ENCODE measurements around the gene FOXD1.

Gene FOXD1

DNA sequence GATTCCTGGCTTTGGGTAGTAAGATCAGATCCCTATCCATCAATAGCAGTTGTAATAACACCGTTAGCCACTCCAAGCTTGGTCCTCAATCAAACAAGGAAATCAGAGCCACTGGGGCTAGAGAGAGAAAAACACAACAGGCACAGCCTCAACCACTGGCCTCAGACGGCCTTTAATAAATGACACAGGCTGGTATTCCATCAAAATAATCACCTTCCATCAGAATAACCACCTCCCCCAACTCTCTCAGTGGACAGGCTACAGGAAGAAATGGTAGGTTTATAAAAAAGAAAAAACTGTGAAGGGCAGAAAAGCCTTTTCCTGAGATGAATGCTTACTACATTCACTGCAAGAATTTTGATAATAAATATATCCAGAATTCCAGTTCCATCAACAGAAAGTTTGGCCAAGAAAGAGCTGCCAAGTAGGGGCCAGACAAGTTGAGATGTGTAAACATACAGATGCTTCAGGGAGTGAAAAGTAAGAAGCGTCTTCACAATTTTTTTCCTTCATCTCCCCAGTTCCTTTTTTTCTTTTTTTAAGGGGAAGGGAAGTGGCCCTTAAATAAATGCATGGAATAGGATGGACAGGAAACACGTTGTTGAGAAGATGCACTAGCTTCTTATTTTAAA, 5.5 kb downstream of the FOXD1 start:
- DNase-seq (ENCODE audit: extremely low spot score, insufficient read length, low read depth), result no peak
- FAIRE-seq, result no peak

DNA sequence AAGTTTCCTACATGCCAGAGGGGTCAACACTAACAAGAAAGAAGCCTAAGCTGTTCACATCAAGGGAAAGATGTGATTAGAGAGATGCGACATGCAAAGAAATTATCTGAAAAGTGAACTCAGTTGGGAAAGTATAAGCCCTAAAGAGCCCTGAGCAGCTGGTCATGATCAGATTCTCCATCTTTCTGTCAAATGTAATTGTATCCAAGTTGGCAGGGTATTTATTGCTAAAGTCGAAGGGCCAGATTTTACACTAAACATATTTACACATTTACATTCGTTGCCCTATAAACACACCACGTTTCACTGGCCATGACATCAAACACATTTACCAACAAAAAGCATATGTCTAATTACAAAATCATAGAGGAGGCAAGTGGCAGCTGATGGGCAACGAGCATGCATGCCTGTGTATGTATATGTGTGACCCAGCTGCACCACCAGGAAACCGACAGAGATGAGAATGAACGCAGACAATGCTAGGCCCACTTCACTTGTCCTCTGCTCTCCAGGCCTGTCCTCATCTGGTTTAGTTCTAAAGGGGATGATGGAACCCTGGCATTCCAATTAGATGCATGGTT, 6.3 kb downstream of the FOXD1 start:
- DNase-seq (ENCODE audit: extremely low spot score, insufficient read length, low read depth) (no peak), FAIRE-seq (no peak)

DNA sequence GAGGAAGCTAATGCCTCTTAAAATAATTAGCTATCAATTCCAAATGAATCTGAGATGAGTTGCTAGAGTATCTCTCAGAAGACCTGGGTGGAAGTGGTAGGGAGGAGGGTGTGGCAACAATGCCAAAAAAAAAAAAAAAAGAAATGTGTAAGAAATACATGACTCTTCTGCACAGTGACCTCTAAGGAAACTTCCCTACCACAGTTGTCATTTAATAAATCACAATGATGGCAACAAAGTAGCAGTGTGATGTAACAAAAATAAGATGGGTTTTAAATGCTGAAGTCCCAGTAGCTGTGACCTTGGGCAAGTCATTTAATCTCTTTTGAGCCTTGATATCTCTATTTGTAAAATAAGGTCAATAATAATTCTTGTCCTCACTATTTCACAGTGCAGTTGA, 7.2 kb downstream of the FOXD1 start:
- no peak for DNase-seq (ENCODE audit: extremely low spot score, insufficient read length, low read depth)
- FAIRE-seq, result no peak

DNA sequence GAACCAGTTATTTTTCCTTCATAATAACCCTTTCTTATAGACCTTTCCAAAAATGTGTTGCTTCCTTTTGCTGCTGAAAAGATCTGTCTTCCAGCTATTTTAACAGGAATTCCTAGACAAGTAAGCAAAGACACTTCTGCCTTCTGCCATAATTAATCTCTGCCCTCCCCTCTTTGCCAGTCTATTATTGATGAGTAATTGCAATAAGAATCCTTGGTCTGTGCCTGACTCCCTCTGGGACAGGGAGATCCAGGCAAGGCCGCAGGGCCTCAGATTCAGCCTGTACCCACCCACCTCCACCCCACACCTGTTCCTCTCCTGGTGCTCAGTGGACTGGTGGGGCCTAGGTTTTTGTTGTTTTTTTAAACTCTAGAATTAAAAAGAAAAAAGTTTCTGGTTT, 8.3 kb downstream of the FOXD1 start:
- no peak for FAIRE-seq
- DNase-seq (ENCODE audit: extremely low spot score, insufficient read length, low read depth), result no peak

DNA sequence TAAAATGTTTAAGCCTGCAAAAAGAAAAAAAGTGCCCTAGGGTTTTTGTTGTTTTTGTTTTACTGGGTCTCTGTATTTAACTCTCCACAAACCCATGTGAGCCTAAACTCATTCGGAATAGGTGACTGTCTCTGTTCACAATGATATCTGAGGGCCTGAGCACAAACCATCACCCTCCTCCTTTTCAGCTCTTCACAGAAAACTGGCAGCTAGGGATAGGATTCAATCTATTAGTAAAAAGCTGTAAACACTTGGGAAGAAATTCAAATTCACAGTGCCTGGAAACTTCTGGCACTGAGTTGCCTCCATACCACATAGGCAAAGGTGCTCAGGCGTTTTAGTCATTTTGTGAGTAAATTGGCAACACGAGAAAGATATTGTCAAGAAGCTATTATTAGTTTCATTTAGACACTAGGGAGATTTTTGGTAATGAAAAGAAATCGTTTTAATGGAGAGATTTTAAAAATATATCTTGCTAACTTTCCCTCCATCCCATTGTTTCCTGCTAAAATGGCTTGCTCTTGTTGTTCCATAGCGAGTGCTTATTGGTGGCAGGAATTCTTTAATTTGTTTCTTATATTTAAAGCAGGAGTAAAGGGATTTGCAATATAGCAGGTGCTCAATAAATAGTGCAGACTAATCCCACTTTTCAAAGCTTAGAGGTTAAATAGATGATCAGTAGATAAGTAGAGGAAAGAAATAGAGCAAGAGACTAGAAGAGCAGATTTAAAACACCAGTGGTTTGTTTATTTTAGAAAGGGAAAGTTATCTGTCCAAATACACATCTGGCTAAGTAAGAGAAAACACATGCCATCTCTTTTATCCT, 9.7 kb downstream of the FOXD1 start:
- FAIRE-seq (no peak), DNase-seq (ENCODE audit: extremely low spot score, insufficient read length, low read depth) (no peak)

DNA sequence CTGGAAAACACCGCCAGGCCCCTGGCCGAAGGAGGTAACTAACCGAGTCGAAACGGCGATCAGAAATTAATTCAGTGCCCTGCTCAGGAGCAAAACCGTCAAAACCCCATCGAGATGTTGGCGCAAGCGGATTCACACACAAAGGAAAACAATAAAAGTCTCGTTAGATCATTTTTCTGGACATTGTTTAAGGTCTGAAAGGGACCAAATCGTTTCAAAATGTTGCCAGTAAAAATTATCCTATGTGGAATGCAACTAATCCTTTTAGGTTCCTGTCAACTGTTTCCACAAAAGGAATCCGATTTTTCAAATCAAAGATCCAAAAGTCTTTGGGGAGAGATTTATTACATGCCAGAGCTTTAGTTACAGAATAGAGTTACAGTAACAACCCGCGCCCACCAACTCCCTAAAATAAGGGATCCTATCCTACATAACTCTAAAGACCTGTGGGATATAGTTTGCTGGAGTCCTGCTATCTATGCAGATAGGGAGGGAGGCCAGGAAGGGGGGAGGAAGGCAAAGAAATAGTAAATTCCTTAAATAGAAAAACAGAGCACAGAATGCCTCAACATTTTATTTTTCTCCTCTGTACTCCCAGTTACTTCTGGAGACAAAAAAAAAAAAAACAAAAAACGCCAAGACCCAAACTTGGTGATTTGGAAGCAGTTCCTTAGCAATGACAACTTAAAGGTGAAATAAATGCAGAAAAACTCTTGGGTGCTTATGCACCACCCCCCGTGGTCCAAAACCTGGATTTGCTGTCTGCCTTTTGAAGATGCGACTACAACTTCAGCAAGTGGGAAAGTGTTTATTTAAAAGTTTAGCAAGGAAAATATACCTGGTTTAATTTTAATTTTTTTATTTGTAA, 10.6 kb downstream of the FOXD1 start:
- no peak for FAIRE-seq
- no peak for DNase-seq (ENCODE audit: extremely low spot score, insufficient read length, low read depth)

DNA sequence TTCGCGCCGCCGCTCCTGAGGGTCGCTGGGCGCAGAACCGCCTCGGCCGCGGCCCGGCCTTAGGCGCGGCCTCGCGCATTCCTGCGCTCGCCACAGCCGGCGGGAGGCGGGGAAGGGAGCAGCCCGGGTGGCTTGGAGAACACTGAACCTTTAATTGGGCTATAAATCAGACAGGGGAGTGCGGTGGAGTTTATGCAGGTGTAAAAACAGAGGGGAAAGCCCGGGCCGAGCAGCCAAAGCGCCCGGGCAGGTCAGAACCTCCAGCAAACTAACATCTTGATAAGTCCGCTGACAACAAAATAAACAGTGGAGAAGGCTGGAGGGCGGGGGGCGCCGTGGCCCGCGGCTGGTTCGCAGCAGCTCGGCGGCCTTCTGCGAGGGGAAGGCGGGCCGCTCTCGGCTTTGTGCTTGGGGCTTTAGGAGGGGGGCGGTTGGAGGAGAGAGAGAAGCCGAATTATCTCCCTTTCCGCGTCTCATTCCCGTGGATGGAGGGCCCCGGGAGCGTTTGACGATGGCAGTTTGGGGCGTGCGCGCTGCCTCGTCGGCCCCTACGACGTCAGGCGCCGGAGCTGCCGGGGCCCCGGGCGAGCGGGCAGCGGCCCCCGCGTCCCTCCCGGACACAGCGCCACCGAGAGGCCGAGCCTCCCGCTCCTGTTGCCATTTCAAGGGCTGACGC, 11.3 kb downstream of the FOXD1 start:
- FAIRE-seq, result no peak
- no peak for DNase-seq (ENCODE audit: extremely low spot score, insufficient read length, low read depth)

DNA sequence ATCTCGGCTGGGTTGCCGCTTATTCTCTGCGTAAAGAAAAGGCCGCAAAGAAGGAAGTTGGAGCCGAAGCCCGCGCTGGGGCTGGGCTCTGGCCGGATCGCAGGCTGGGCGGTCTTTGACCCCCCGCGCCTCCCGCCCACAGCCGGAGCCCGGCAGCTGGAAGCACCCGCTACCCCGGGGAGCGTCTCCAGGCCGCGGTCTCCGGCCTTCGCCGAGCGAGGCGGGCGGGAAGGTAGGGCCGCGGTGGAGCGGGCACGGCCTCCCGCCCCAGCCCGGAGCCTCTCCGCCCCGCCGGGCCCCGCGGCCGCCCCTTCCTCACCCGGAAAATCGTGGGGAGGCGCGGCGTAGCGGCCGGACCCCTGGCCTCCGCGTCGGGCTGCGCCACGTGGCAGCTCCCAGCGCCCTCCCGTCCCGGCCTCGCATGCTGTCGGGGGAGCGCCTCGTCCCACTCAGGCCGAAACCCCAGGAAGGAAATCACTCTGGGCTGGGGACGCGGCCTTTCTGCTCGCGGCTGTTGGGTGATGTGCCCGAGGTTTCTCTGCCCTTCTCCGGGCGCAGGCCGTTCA, 12.0 kb downstream of the FOXD1 start:
- DNase-seq (ENCODE audit: extremely low spot score, insufficient read length, low read depth), result no peak
- no peak for FAIRE-seq

DNA sequence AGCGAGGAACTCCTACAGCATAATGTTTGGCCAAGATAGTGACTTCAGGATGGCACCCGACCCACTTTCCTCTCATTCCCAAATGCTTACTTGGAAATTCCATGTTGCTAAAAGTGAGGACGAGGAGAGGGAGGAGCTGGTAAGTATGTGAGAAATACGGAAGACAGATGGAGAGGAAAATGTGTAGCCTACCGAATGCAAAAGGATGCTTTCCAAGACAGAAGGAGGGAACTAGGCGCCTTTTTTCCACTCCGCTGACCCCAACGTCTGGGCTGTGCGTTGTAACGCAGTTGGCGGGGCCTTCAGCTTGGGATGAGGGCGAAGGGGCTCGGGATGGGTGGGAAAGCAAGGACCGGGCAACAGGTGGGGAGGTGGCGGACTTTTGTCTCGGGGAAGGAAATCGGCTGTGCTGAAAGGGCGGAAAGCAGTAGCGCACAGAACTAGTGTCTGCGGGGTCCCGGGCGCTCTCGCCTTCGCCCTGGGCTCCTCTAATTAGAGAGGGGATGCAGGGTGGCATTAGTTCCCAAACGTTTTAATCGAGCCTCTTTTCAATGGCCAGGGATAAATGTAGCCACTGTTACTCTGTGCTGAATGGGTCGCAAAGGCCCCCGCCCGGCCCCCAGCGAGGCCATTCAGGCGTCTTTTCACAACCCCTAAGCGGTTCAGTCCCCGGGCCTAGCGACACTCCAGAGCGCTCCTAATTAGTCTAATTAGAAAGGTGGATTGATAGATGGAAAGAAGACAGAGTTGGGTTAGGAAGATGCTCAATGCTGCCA, 12.6 kb downstream of the FOXD1 start:
- DNase-seq (ENCODE audit: extremely low spot score, insufficient read length, low read depth) (no peak), FAIRE-seq (no peak)

DNA sequence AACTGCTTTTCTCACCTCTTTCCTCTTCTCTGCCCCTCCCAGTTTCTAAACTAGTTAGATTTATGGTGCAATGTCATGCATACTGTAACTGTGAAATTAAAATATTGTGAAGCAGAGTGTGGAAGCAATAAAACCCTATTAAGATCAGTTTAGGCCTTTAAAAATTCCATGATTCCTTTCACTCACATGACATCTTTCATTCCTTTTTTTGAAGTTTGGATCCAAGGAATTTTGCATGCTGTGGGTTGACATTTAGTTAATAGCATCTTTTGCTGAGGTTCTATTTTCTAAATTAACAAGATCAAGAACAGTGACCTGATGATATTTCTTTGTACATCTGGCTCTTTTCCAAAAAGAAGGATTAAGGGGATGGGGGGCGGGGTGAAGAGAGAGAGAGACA, 13.7 kb downstream of the FOXD1 start:
- FAIRE-seq, result no peak
- no peak for DNase-seq (ENCODE audit: extremely low spot score, insufficient read length, low read depth)

DNA sequence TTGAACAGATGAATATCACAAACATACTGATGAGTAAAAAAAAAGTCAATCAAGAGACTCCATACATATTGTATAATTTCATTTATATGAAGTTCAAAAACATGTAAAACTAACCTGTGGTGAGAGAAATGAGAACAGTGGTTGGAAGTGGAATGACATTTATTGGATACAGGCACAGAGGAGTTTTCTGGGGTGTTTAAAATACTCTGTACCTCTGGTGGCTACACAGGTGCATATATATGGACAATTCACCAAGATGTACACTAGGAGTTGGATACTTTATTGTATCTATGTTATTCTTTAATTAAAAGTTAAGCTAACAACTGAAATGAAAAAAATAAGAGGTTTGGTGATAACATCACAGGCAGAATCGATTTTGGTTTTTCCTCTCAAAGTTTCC, 14.1 kb downstream of the FOXD1 start:
- FAIRE-seq, result no peak

DNA sequence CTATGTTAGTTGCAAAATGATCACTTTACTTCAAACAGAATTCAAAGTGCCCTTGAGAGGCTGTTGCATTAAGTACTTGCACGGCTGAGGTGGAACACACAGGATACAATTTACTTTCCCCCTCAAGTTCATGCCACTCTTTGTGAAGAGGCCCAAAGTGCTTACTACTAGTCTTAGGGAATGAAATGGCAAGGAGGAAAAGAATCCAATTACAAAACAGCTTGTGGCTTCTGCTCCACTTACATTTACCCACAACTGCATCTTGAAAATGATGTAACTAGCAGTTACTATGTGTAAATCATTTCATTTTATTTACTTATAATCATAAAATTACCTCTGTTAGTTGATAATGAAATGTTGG, 14.6 kb downstream of the FOXD1 start:
- DNase-seq (ENCODE audit: extremely low spot score, insufficient read length, low read depth) (no peak), FAIRE-seq (no peak)

More for the DNA sequence above, 14.1 kb downstream of the FOXD1 start:
- no peak for DNase-seq (ENCODE audit: extremely low spot score, insufficient read length, low read depth)

DNA sequence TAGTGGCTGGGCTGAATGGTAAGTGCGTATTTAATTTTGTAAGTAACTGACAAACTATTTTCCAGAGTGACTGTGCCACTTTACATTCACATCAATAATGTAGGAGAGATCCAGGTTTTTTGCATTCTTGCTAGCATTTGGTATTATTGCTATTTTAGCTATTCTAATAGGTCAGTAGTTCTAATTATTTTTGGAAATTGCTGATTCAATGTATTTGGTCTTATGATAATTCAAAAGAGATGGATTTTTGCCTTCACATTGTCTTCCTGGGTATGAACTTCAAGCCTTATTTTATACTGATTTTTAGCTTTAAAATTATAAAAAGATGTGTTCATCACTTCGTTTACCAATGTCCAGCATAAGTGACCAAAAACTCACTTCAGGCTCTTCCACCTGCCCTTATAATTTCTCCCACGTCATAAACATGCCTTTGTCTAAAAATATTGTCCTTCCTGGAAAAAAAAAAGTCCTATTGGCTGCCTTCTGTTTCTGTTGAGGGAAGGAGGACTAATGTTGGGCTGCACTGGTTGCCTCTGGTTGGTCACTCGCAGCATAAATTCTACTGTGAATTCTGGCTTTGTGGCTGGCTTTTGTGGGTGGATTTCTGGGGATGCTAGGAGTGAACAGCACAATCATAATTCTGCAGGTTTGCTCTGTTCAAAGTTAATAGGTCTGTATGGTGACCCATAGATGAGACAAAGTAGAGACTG, 15.2 kb downstream of the FOXD1 start:
- FAIRE-seq, result no peak
- DNase-seq (ENCODE audit: extremely low spot score, insufficient read length, low read depth), result no peak

DNA sequence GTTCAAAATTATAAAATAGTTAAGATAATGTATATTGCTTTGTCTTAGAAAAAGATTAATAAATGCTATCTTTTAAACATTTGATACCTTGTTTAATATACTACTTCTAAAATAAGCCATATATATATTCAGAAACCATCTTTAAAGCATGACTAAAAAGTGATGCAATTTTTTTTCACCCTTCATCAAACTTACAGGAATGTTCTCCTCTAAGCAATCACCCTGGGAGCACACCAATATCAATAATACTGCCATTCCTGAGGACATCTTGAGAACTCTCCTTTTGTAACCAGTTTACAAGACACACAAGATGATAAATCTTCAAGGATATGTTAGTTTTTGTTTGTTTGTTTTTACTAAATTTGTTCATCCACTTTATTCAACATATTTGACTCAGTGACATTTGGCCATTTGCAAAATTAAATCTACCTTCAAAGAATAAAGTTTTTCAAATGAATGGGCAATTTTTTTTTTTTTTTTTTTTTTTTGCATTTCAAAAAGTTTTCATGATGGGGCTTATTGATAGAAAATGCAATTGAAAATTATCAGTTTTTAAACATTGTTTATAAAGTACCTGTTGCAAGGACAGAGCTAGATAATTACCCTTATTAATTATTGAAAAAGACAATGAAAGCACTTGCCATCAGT, 17.2 kb downstream of the FOXD1 start:
- no peak for FAIRE-seq

DNA sequence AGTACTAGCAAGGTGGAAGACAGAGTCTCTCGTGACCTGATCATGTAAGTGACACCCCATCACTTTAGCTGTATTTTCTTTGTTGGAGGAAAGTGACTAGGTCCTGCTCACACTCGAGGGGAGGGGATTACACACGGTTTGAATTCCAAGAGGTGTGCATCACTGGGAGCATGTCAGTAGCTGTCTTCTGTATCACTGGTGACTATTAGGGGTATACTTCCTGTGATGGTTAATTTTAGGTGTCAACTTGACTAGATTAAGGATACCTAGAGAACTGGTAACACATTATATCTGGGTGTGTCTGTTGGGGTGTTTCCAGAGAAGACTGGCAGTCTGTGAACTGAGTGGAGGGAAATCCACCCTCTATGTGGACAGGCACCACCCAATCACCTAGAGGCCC, 22.5 kb downstream of the FOXD1 start:
- no peak for FAIRE-seq
- no peak for DNase-seq (ENCODE audit: extremely low spot score, insufficient read length, low read depth)

More for the DNA sequence above, 17.2 kb downstream of the FOXD1 start:
- no peak for DNase-seq (ENCODE audit: extremely low spot score, insufficient read length, low read depth)

DNA sequence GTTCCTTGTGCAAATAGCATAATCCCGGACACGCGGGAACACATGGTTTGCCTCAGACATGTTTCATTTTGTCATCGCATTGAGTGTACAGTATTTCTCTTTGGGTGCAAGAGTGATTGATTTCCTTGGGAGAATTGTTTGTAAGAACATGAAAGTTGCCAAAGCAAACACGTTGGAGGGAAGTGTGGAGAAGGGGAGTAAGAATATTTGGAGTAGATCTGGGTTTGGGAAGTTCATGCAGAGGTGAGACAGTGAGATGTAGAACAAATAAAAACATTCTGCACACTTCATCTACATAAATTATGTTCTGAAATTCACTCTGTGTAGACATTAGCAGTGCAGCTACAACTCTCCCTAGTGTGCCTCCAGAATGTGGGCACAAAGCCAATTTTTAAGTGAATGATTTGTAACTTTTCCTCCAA, 24.0 kb downstream of the FOXD1 start:
- no peak for FAIRE-seq
- no peak for DNase-seq (ENCODE audit: extremely low spot score, insufficient read length, low read depth)

DNA sequence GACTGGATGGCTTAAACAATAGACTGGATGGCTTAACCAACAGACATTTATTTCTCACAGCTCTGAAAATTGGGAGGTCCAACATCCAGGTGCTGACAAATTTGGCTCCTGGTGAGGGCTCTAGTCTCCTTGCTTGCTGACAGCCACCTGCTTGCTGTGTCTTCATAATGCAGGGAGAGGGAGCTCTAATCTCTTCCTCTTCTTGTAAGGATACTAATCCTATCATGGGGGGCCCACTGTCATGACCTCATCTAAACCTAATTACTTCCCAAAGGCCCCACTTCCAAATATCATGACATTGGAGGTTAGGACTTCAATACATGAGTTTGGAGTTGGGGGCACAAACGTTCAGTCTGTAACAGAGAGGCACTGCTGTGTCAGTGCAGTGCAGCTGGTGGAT, 26.4 kb downstream of the FOXD1 start:
- FAIRE-seq (no peak), DNase-seq (ENCODE audit: extremely low spot score, insufficient read length, low read depth) (no peak)

DNA sequence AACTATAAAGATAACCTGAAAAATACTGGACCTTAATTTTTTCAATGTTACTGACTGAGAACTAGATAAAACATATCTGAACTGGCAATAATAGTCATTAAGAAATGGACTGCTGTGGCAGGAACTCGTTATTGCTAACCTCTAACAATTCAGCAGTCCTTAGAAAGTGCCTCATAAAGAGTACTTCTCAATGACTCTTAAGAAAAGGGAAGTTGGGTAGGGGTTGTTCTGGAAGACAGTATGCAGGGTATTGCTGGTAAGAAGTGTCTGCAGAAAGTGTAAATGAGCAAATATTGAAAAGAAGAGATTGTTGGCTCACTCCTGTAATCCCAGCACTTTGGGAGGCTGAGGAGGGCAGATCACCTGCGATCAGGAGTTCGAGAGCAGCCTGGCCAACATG, 27.9 kb downstream of the FOXD1 start:
- FAIRE-seq (no peak), DNase-seq (ENCODE audit: extremely low spot score, insufficient read length, low read depth) (no peak)
